GM19372 (cell line): ENCODE data around the gene C14orf132.
"Not testable (repeated sequence)": the region's sequence is repeated elsewhere in the genome, so short reads cannot be mapped to it uniquely, and the experiment has no call there.

ENCODE experiments used
- ATAC-seq: cut with Tn5 transposase; IDR thresholded peaks from one replicate; pipeline ENCODE4 v1.9.1; 2021; ENCODE audit warnings: mild to moderate bottlenecking, low read depth, moderate library complexity; ENCODE audit not compliant: unreplicated experiment

C14orf132 gene

GRCh38 chr14:96058576-96059200 lies 19.5 kb downstream of the C14orf132 start:
- no peak for ATAC-seq

DNA sequence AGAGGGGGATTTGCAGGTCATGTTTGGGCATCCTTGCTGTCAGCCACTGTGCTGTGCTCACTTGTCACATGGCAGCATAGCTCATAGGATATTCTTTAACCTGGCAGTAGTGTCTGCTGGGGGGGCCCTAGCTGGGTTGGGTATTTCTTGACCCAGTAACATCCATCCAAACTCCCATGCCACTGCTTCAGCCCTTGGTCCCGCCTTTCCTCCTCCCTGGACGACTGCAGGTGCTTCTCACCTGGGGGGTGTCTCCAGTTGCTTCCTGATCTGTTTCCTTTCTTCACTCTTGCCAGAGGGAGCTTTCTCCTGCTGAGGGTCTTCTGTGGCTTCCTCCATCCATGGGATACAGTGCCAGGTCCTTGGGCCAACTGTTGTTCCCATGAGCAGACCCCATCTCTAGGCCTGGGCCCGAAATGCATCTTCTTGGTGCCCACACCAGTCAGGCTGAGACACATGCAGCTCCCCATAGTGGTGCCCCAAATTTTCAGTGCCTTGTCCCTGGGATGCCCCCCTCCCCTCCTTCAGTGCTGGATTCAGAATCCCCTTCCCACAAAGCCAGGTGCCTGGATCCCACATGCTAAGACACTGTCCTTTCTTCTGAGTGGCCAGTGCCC lies 20.5 kb downstream of the C14orf132 start:
- no peak for ATAC-seq

DNA sequence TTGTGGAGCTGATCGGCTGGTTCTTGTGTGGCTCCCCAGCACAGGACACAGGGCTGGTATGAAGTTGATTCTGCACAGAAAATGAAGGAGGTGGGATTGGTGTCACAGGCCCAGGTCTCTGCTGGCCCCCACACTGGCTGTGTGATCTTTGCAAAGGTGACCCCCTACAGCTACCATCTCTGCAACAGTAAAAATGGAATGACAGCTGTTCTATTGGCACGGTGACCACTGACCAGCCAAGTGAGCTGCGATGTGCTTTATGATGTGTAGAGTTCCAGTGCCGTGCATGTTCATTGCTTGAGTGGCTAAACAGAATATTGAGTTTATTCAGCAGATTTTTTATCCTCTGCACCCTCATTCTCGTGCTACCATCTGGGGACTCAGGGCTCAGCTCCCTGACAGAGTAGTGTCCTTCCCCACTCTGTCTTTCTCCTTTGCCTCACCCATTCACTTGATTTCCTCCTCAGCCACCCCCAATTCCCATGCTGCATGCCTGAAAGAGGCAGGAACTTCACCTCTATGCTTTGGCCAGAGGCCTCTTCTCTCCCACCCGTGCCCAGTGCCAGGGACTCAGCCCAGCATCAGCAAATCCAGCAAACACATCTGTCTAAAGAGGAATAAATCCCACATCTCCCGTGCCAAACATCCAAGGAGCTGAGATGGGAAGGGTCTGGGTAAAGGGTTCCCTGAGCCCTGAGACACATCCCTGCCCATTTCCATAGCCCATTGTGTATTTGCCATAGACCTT lies 21.2 kb downstream of the C14orf132 start:
- ATAC-seq, result no peak

GRCh38 chr14:96062010-96062409 lies 22.8 kb downstream of the C14orf132 start:
- no peak for ATAC-seq

DNA sequence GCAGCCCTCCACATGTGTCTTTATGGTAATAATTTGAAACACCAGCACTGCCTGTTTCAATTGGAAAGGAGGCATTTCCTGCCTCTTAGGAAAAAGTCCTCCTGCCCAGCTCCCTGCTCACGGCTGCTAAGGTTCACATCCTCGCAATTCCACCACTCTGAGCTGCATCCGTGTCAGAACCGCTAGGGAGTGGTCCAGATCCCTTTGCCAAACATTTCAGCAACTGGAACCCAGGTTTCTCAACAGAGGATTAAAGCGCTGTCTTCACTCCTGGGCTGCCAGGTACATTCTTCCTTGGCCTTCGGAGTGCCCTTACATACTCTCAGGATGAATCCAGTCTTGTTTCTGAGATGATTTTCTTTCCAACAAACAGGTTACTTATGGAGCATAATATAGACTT lies 23.3 kb downstream of the C14orf132 start:
- ATAC-seq, result no peak

GRCh38 chr14:96064866-96065265 lies 25.7 kb downstream of the C14orf132 start:
- no peak for ATAC-seq

DNA sequence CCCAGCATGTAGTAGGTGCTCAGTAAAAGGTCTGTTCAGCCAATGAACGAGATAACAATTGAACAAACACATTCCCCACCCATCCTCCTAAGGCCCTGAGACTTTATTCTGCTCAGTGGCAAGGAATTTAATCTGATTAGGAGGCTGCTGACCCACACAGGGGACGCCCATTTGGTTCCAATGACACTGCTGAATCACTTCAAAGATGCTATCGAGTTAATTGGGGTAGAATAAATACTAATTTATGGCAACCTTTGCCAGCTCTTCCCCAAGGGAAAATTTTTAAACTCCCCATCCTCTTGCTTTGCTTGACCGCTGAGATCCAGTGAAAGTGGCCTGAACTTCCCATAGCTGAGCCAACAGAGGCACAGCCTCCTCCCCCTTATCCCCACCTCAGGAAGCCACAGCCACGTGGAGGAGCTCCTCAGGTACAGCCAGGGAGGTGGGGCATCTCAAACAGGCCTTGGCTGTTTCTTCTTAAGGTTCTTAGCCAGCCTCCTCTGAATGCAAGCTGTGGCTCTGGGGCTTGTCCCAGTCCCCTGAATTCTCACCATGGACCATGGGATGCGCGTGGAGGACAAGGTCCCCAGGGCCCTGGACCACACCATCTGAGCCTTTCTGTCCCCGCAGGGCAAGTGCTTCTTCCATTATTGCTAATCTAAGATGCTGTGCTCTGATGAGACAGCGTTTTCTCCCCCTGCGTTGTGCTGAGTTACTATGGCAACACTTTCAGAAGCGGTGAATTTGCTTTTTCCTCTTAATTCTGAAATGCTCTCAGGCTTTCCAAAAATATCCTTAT lies 26.7 kb downstream of the C14orf132 start:
- no peak for ATAC-seq

DNA sequence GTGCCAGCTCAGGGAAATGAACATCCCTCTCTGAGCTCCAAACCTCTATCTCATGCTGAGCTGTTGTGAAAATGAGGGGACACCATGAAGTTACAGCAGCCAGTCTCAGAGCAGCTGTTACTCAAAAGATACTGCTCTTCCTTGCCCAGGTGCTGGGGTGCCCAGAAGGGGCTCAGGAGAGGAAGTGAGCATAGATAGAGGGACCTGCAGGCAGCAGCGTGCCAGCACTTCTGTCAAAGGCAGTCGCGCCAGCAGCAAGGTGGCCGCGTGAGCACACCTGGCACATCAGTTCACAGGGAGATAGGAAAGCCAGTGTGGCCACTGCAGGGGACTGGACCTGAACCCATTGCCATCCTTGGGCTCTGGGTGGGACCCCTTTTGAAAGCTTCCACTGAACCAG lies 27.8 kb downstream of the C14orf132 start:
- ATAC-seq, result no peak

GRCh38 chr14:96067985-96068930 lies 29.1 kb downstream of the C14orf132 start:
- ATAC-seq, result no peak

DNA sequence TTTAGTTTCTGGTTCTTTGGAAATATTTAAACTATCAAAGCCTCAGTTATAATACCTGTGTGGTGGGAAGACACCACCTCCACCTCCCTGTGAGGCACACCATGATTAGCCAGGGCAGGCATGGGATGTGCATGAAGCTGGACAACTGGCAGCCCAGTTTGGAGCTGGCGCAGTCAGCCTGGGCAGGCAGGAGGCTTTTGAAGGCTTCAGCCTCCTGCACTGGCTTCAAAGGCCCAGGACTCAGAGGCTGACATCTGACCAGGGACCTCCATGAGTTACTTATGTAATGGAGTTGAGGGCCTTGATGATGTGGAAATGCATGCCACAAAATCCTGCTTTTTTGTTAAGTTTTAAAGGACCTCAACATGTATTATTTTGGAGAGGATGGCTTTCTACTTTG lies 30.3 kb downstream of the C14orf132 start:
- ATAC-seq, result no peak

DNA sequence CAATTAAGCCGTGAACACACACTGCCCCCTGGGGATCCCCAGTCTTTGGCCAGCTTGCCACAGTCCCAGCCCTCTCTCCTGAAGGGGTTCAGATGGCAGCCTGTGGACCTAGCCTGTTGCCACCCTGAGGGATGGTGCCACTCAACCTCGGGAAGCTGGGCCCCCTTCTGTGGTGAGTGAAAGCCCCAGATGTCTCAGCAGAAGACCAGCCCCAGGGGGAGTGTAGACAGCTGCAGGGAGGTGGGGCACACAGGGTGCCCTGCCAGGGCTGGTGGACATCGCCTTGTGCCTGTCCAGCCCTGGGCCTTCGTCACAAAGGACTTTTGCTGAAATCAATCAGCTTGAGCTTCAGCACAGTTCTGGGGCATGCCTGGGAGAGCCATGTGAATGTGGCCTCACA lies 32.4 kb downstream of the C14orf132 start:
- no peak for ATAC-seq

- ATAC-seq, result no peak
These were observed 32.9 kb downstream of the C14orf132 start for GRCh38 chr14:96072076-96072475.

GRCh38 chr14:96072746-96073145 lies 33.6 kb downstream of the C14orf132 start:
- ATAC-seq, result no peak

GRCh38 chr14:96073260-96074039 lies 34.3 kb downstream of the C14orf132 start:
- not testable (repeated sequence) for ATAC-seq

- no peak for ATAC-seq
These were observed 38.9 kb downstream of the C14orf132 start for GRCh38 chr14:96077983-96078624.

GRCh38 chr14:96078625-96079016 lies 39.5 kb downstream of the C14orf132 start:
- no peak for ATAC-seq

- ATAC-seq, result no peak
These were observed 39.9 kb downstream of the C14orf132 start for GRCh38 chr14:96079066-96079465.

GRCh38 chr14:96080571-96080970 lies 41.4 kb downstream of the C14orf132 start:
- ATAC-seq, result no peak

- no peak for ATAC-seq
These were observed 42.1 kb downstream of the C14orf132 start for GRCh38 chr14:96081224-96081623.
